GM23338 (cell line): ENCODE measurements around the gene RXRA. TPM values are rescaled to one million over a fixed set of nuclear protein-coding genes. Genes with fewer than 3 reads are reported as not detected.

Experiments used
- ATAC-seq: fragments of 200-7000 bp; cut with Tn5 transposase; 3 replicates; pipeline ENCODE4 v1.9.1; 2020
- DNase-seq: peaks from one replicate; pipeline ENCODE4 v3.0.0-alpha.2; 2015; ENCODE audit warnings: low spot score
- H2AFZ ChIP-seq: fragments of 200-600 bp; sonication (generic); 2 replicates; pipeline ENCODE4 v1.8.0; 2016; ENCODE audit warnings: antibody characterized with exemption, mild to moderate bottlenecking, moderate library complexity
- H3F3A ChIP-seq: fragments of 200-600 bp; sonication (generic); replicated peaks from 2 replicates; pipeline ENCODE4 v1.8.0; 2017; ENCODE audit warnings: antibody characterized with exemption, mixed run types, low read depth
- H3K27ac ChIP-seq: fragments of 200-600 bp; sonication (generic); 2 replicates; pipeline ENCODE4 v1.6.1; 2016; ENCODE audit warnings: low read depth
- H3K27me3 ChIP-seq: fragments of 200-600 bp; sonication (generic); 2 replicates; pipeline ENCODE4 v1.8.0; 2016; ENCODE audit warnings: mild to moderate bottlenecking, mixed run types, moderate library complexity; ENCODE audit not compliant: insufficient read depth
- H3K36me3 ChIP-seq: fragments of 200-600 bp; sonication (generic); 2 replicates; pipeline ENCODE4 v1.8.0; 2016; ENCODE audit warnings: mild to moderate bottlenecking; ENCODE audit not compliant: insufficient read depth
- H3K4me1 ChIP-seq: fragments of 200-600 bp; sonication (generic); 2 replicates; pipeline ENCODE4 v1.8.0; 2016; ENCODE audit warnings: mild to moderate bottlenecking, moderate library complexity; ENCODE audit not compliant: insufficient read depth
- H3K4me2 ChIP-seq: fragments of 200-600 bp; sonication (generic); 2 replicates; pipeline ENCODE4 v1.7.1; 2017; ENCODE audit warnings: mixed run types
- H3K4me3 ChIP-seq: fragments of 200-600 bp; sonication (generic); 2 replicates; pipeline ENCODE4 v1.6.1; 2016; ENCODE audit warnings: mixed run types
- H3K79me2 ChIP-seq: fragments of 200-600 bp; sonication (generic); replicated peaks from 2 replicates; pipeline ENCODE4 v1.8.0; 2017; ENCODE audit warnings: mild to moderate bottlenecking; ENCODE audit not compliant: insufficient read depth
- H3K9me2 ChIP-seq: fragments of 200-600 bp; sonication (generic); 2 replicates; pipeline ENCODE4 v1.8.0; 2017; ENCODE audit not compliant: insufficient read depth
- H4K20me1 ChIP-seq: fragments of 200-600 bp; sonication (generic); replicated peaks from 2 replicates; pipeline ENCODE4 v1.8.0; 2017; ENCODE audit warnings: mild to moderate bottlenecking; ENCODE audit not compliant: insufficient read depth
- H3K27ac Mint-ChIP-seq: 2 replicates; pipeline ENCODE4 v1.8.0; 2020; ENCODE audit warnings: inconsistent platforms, mild to moderate bottlenecking, moderate library complexity, mixed read lengths
- H3K27me3 Mint-ChIP-seq: 3 replicates; pipeline ENCODE4 v1.8.0; 2022; ENCODE audit warnings: low read depth, mild to moderate bottlenecking, moderate library complexity, mixed read lengths, inconsistent platforms; ENCODE audit not compliant: insufficient read depth, poor library complexity
- H3K36me3 Mint-ChIP-seq: 3 replicates; pipeline ENCODE4 v1.8.0; 2021; ENCODE audit warnings: low read depth, mild to moderate bottlenecking, inconsistent platforms, moderate library complexity, mixed read lengths
- H3K4me1 Mint-ChIP-seq: 3 replicates; pipeline ENCODE4 v1.8.0; 2020; ENCODE audit warnings: mild to moderate bottlenecking, inconsistent platforms, mixed read lengths
- H3K4me3 Mint-ChIP-seq: 3 replicates; pipeline ENCODE4 v1.8.0; 2021; ENCODE audit warnings: moderate library complexity, mild to moderate bottlenecking, inconsistent platforms, mixed read lengths
- H3K9me3 Mint-ChIP-seq: 3 replicates; pipeline ENCODE4 v1.8.0; 2020; ENCODE audit warnings: moderate library complexity, mild to moderate bottlenecking, inconsistent platforms, mixed read lengths
- CREB1 ChIP-seq: fragments of 250-450 bp; sonication (Bioruptor Pico); IDR thresholded peaks from 2 replicates; pipeline ENCODE4 v1.5.0; 2020; ENCODE audit warnings: low read depth, mild to moderate bottlenecking, moderate library complexity
- CTCF ChIP-seq, 2 experiments: fragments of 200-600 bp in 1 of 2; sonication (generic) in 1 of 2; conservative IDR thresholded peaks; 2 replicates each; pipeline versions ENCODE4 v1.5.1 to v1.6.1; 2016 to 2017; ENCODE audit warnings: antibody characterized with exemption in 2 of 2, low read depth in 2 of 2, mild to moderate bottlenecking in 2 of 2, moderate library complexity in 1 of 2
- ETS1 ChIP-seq: IDR thresholded peaks from 2 replicates; pipeline ENCODE4 v1.6.1; 2016; ENCODE audit warnings: antibody characterized with exemption
- EZH2 ChIP-seq: fragments of 200-600 bp; sonication (generic); IDR thresholded peaks from one replicate; pipeline ENCODE4 v1.8.0; 2017; ENCODE audit warnings: antibody characterized with exemption, mild to moderate bottlenecking, low read depth; ENCODE audit not compliant: unreplicated experiment
- EZH2phosphoT487 ChIP-seq: fragments of 200-600 bp; sonication (generic); IDR thresholded peaks from one replicate; pipeline ENCODE4 v1.8.1; 2018; ENCODE audit warnings: antibody characterized with exemption; ENCODE audit not compliant: unreplicated experiment
- POLR2AphosphoS5 ChIP-seq: IDR thresholded peaks from 2 replicates; pipeline ENCODE4 v1.6.1; 2016; ENCODE audit warnings: antibody characterized with exemption, low read depth
- REST ChIP-seq: IDR thresholded peaks from one replicate; pipeline ENCODE4 v1.6.1; 2018; ENCODE audit warnings: antibody characterized with exemption; ENCODE audit not compliant: unreplicated experiment
- STAT1 ChIP-seq: IDR thresholded peaks from one replicate; pipeline ENCODE4 v1.6.1; 2016; ENCODE audit warnings: antibody characterized with exemption; ENCODE audit not compliant: unreplicated experiment
- ZNF331 ChIP-seq: fragments of 250-450 bp; sonication (Bioruptor Pico); IDR thresholded peaks from 2 replicates; pipeline ENCODE4 v1.5.0; 2020; ENCODE audit warnings: low read depth, mild to moderate bottlenecking, moderate library complexity
- polyA plus RNA-seq: library from polyadenylated mRNA; unstranded; fragments of >200 nt; fragmentation: Nextera tagmentation; extraction: Ambion mirVana; gene quantifications from 2 replicates; pipeline ENCODE4 v1.2.1, GENCODE V29; 2016
- total RNA-seq: library from RNA; depleted of rRNA; stranded (reverse); fragments of >200 nt; shearing (Covaris generic); gene quantifications from 2 replicates; pipeline ENCODE4 v1.2.3, GENCODE V29; 2014

The RXRA gene
- total and polyA plus RNA-seq, 2 experiments from 2014 or later, result 4.9 to 17.9 TPM

GRCh38 chr9:134346840-134347583, 20.8 kb downstream of the RXRA start (continued):
- TF ChIP-seq REST (no peak), STAT1 (no peak)

GRCh38 chr9:134347996-134348395, 21.7 kb downstream of the RXRA start:
- no peak overlapping the region for H2AFZ ChIP-seq
- no peaks in the 10 kb centered on the region for H3F3A ChIP-seq
- no peak overlapping the region for H3K4me2 ChIP-seq
- no peak overlapping the region for H3K27ac ChIP-seq
- no peaks in the 10 kb centered on the region for H3K4me1 ChIP-seq
- no peaks in the 10 kb centered on the region for H3K36me3 ChIP-seq
- Mint-ChIP-seq H3K36me3 (no peaks in the 10 kb centered on the region), H3K27ac (peak overlapping the region; percentile 67; the same call in 1 of the 2 replicates), H3K27me3 (peaks cover 11% of the 10 kb centered on the region), H3K9me3 (no peaks in the 10 kb centered on the region), H3K4me3 (no peak overlapping the region), H3K4me1 (peaks cover 15% of the 10 kb centered on the region; the same call in 2 of the 3 replicates)
- H3K79me2 ChIP-seq, result peaks cover 66% of the 10 kb centered on the region
- H3K4me3 ChIP-seq, result no peak overlapping the region
- no peaks in the 10 kb centered on the region for H3K9me2 ChIP-seq
- H3K27me3 ChIP-seq, result no peaks in the 10 kb centered on the region
- ATAC-seq (no peak), DNase-seq (no peak)
- H4K20me1 ChIP-seq, result no peaks in the 10 kb centered on the region
- TF ChIP-seq ETS1 (no peak), ZNF331 (no peak), EZH2 (no peak), REST (no peak), STAT1 (no peak), CREB1 (CRISPR knock-in tag) (no peak), CTCF (conservative IDR thresholded peaks at IDR 0.05; ENCODE audit: low read depth in 2 of 2) (no peak), EZH2phosphoT487 (no peak), POLR2AphosphoS5 (no peak)
